Uterus (tissue), 4 donors: ENCODE results near the gene ELOVL5. TPM values are rescaled to one million over a fixed set of nuclear protein-coding genes. Genes with fewer than 3 reads are reported as not detected.
A peak's percentile ranks its signal among the peaks of the same experiment; 100 is the strongest.

Experiments
- DNase-seq, 2 donors: peaks; one replicate each; pipeline ENCODE4 v3.0.0-alpha.2; 2019 to 2020
- H3K27ac ChIP-seq, 2 donors: fragments of 200-600 bp; sonication (generic); 1 replicate in 1 of 2; 2 replicates in 1 of 2; pipeline ENCODE4 v1.5.1; 2016 to 2018
- H3K27me3 ChIP-seq, 2 donors: fragments of 200-600 bp; sonication (generic); one replicate each; pipeline ENCODE4 v1.5.1; 2018 to 2019; ENCODE audit warnings: control low read depth in 1 of 2
- H3K36me3 ChIP-seq, 2 donors: fragments of 200-600 bp; sonication (generic); one replicate each; pipeline ENCODE4 v1.5.1; 2019; ENCODE audit warnings: control low read depth in 1 of 2
- H3K4me1 ChIP-seq, 2 donors: fragments of 200-600 bp; sonication (generic); one replicate each; pipeline ENCODE4 v1.5.1; 2018 to 2019; ENCODE audit warnings: control low read depth in 1 of 2
- H3K4me3 ChIP-seq, 2 donors: fragments of 200-600 bp; sonication (generic); 1 replicate in 1 of 2; 2 replicates in 1 of 2; pipeline ENCODE4 v1.5.1; 2018 to 2019; ENCODE audit warnings: mild to moderate bottlenecking in 1 of 2
- H3K9me3 ChIP-seq, 2 donors: fragments of 200-600 bp; sonication (generic); one replicate each; pipeline ENCODE4 v1.5.1; 2019; ENCODE audit warnings: control low read depth in 1 of 2
- POLR2A ChIP-seq, 2 donors: fragments of 450-650 bp; IDR thresholded peaks; one replicate each; pipeline ENCODE4 v1.6.1; 2016; ENCODE audit warnings: antibody characterized with exemption in 2 of 2, mild to moderate bottlenecking in 1 of 2, moderate library complexity in 1 of 2
- intact Hi-C: fragments of 100-400 bp; cut with DNase I; formaldehyde crosslinking; loops from one replicate; pipeline ENCODE4 v1.15.1; 2023; ENCODE audit warnings: low total_unique reads
- total RNA-seq, 4 donors: library from RNA; depleted of rRNA in 3 of 4; stranded (reverse); fragments of >200 nt in 3 of 4; gene quantifications; one replicate each; pipeline versions ENCODE4 v1.1.0 to v1.2.4, GENCODE V29; 2014 to 2023
- TF ChIP-seq, protein P1 (sequence below), 4 experiments: fragments of 200-600 bp in 2 of 4; fragments of 450-650 bp in 2 of 4; sonication (generic) in 2 of 4; IDR thresholded peaks; one replicate each; pipeline ENCODE4 v1.5.1; 2016 to 2019; ENCODE audit warnings: antibody characterized with exemption in 4 of 4, mild to moderate bottlenecking in 2 of 4, moderate library complexity in 1 of 4
- donor health status: DM: yes; HTN: yes; CAD: no.

The ELOVL5 gene
- total RNA-seq, 4 donors from 2014 or later, result 26.4 to 80.7 (median 48.4) TPM

DNA sequence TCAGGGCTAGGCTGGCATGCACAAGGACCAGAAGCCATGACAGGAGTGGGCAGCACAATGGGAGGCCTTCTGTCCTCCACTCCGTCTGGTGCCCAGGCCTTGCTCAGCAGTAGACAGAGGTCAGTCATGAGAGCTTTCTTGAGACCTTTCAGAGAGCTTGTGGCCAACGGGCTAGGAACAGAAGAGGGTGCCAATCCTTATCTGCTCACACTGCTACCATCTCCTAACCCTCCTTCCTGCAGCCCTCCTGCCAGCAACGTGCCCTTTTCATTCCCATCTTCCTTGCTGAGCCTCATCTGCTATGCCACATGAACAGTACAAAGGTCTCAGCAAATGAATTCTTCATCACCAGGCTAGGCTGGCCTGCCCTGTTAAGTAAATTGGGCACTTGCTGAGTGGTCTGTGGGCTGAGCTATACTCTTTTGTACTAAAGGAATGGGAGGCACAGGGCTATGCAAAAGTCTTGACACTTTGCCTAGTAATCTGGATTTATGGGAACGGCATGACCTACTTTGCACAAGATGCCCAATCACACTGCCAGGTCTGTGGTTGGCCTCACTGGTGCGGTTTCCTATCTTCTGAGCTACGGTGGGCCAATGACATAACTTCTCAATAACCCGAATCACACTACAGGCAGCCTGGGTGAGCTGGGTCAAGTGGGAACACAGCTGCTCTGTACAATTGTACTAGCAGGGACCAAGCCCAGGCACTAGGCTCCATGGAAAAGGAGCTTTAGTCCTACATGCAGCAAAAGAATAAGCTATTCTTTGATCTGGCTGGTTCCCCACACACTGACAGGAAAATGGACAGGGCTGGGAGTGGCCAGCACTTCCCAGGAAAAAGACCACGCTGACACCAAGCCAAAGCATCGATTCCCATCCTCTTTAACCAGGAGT lies 47.8 kb downstream of the ELOVL5 start:
- intact Hi-C loops, result no loop called here
- H3K27me3 ChIP-seq, result no peaks in the 10 kb centered on the region
- H3K27ac ChIP-seq, result peak overlapping the region in 1 of 2 donors; percentile 77
- no peak for TF ChIP-seq POLR2A (IDR thresholded peaks at IDR 0.05)
- TF ChIP-seq, protein P1, sequence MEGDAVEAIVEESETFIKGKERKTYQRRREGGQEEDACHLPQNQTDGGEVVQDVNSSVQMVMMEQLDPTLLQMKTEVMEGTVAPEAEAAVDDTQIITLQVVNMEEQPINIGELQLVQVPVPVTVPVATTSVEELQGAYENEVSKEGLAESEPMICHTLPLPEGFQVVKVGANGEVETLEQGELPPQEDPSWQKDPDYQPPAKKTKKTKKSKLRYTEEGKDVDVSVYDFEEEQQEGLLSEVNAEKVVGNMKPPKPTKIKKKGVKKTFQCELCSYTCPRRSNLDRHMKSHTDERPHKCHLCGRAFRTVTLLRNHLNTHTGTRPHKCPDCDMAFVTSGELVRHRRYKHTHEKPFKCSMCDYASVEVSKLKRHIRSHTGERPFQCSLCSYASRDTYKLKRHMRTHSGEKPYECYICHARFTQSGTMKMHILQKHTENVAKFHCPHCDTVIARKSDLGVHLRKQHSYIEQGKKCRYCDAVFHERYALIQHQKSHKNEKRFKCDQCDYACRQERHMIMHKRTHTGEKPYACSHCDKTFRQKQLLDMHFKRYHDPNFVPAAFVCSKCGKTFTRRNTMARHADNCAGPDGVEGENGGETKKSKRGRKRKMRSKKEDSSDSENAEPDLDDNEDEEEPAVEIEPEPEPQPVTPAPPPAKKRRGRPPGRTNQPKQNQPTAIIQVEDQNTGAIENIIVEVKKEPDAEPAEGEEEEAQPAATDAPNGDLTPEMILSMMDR (IDR thresholded peaks at IDR 0.05), result no peak
- no peaks in the 10 kb centered on the region for H3K36me3 ChIP-seq
- no peaks in the 10 kb centered on the region for H3K9me3 ChIP-seq
- H3K4me1 ChIP-seq, result peaks cover 0 to 7% of the 10 kb centered on the region in 2 donors
- no peak overlapping the region for H3K4me3 ChIP-seq
- no peak for DNase-seq

GRCh38 chr6:53299331-53300005 lies 49.3 kb downstream of the ELOVL5 start:
- Histone ChIP-seq H3K9me3 (no peaks in the 10 kb centered on the region), H3K36me3 (no peaks in the 10 kb centered on the region), H3K27me3 (no peaks in the 10 kb centered on the region), H3K4me3 (no peak overlapping the region), H3K27ac (peak overlapping the region in 1 of 2 donors; percentile 13), H3K4me1 (peaks cover 0 to 7% of the 10 kb centered on the region in 2 donors)
- intact Hi-C loops, result no loop called here
- TF ChIP-seq POLR2A (IDR thresholded peaks at IDR 0.05), result no peak
- TF ChIP-seq, protein P1 (IDR thresholded peaks at IDR 0.05), result no peak
- no peak for DNase-seq

- Histone ChIP-seq H3K4me1 (peaks cover 0 to 7% of the 10 kb centered on the region in 2 donors), H3K9me3 (no peaks in the 10 kb centered on the region), H3K36me3 (no peaks in the 10 kb centered on the region), H3K4me3 (no peak overlapping the region), H3K27me3 (no peaks in the 10 kb centered on the region), H3K27ac (no peak overlapping the region)
- no peak for DNase-seq
- TF ChIP-seq POLR2A (IDR thresholded peaks at IDR 0.05), result no peak
- TF ChIP-seq, protein P1 (IDR thresholded peaks at IDR 0.05), result no peak
- intact Hi-C loops, result no loop called here
Observed at GRCh38 chr6:53297004-53297403, 51.7 kb downstream of the ELOVL5 start.

DNA sequence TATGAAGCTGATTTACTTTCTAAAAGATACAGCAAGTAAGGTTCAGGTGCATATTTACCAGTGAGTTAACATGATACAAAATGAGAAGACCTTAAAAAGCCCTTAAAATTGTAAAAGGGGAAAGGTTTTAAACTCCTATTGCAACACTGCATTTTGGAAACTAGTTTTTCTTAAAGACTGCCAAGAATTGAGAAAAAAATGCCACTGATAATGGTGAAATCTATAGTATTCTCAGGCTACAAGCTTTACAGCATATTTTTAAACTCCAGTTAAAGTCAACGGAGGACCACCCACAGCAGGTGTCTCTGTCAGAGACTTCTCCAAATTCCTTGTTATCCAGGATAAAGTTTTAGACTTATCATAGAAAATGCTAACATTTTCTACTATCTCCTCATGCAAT lies 53.6 kb downstream of the ELOVL5 start:
- H3K4me3 ChIP-seq, result no peak overlapping the region
- DNase-seq, result no peak
- H3K9me3 ChIP-seq, result no peaks in the 10 kb centered on the region
- TF ChIP-seq, protein P1 (IDR thresholded peaks at IDR 0.05), result no peak
- TF ChIP-seq POLR2A (IDR thresholded peaks at IDR 0.05), result no peak
- H3K36me3 ChIP-seq, result no peaks in the 10 kb centered on the region
- intact Hi-C loops, result no loop called here
- H3K27me3 ChIP-seq, result no peaks in the 10 kb centered on the region
- no peak overlapping the region for H3K27ac ChIP-seq
- no peaks in the 10 kb centered on the region for H3K4me1 ChIP-seq

DNA sequence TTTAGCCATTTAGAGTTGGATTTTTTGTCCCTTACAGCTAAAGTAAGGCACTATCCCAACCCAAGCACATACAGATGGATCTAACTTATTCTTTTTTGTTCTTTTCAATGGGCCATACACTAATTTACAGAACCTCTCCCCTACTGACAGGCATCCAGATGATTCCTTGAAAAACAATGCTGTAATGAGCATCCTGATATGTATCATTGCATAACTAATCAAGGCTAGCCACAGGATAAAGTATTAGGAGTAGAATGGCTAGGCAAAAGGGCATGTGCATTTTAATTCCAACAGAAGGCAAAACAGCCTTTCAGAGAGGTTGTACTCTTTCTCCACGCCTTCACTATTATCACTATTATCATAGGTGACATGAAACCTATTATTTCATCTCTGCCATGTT lies 54.1 kb downstream of the ELOVL5 start:
- no peaks in the 10 kb centered on the region for H3K9me3 ChIP-seq
- H3K36me3 ChIP-seq, result no peaks in the 10 kb centered on the region
- no peaks in the 10 kb centered on the region for H3K4me1 ChIP-seq
- no peak overlapping the region for H3K27ac ChIP-seq
- no peak for DNase-seq
- intact Hi-C loops, result no loop called here
- TF ChIP-seq, protein P1 (IDR thresholded peaks at IDR 0.05), result no peak
- TF ChIP-seq POLR2A (IDR thresholded peaks at IDR 0.05), result no peak
- H3K27me3 ChIP-seq, result no peaks in the 10 kb centered on the region
- no peak overlapping the region for H3K4me3 ChIP-seq
